C4-2B (cell line): ENCODE measurements around the gene CALML5.

ENCODE experiments used
- ZFX ChIP-seq: fragments of 450-650 bp; IDR thresholded peaks from 2 replicates; pipeline ENCODE4 v1.6.1; 2017
- TF ChIP-seq, protein P1 (sequence below): fragments of 450-650 bp; conservative IDR thresholded peaks from 2 replicates; pipeline ENCODE4 v1.5.1; 2017; ENCODE audit warnings: mild to moderate bottlenecking

- TF ChIP-seq, protein P1, sequence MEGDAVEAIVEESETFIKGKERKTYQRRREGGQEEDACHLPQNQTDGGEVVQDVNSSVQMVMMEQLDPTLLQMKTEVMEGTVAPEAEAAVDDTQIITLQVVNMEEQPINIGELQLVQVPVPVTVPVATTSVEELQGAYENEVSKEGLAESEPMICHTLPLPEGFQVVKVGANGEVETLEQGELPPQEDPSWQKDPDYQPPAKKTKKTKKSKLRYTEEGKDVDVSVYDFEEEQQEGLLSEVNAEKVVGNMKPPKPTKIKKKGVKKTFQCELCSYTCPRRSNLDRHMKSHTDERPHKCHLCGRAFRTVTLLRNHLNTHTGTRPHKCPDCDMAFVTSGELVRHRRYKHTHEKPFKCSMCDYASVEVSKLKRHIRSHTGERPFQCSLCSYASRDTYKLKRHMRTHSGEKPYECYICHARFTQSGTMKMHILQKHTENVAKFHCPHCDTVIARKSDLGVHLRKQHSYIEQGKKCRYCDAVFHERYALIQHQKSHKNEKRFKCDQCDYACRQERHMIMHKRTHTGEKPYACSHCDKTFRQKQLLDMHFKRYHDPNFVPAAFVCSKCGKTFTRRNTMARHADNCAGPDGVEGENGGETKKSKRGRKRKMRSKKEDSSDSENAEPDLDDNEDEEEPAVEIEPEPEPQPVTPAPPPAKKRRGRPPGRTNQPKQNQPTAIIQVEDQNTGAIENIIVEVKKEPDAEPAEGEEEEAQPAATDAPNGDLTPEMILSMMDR, result no peak
- TF ChIP-seq ZFX, result no peak
Measured at GRCh38 chr10:5542100-5542499, 42.7 kb upstream of the CALML5 start.
